HS-5 (cell line): Measurements from ENCODE around the gene VPS45.

Source experiments
- DNase-seq: peaks from one replicate; pipeline ENCODE4 v3.0.0-alpha.2; 2012; ENCODE audit warnings: low read depth

The VPS45 gene

GRCh38 chr1:150072959-150073358, 5.4 kb downstream of the VPS45 start:
- no peak for DNase-seq

GRCh38 chr1:150073516-150073915, 5.9 kb downstream of the VPS45 start:
- DNase-seq: no peak

DNA sequence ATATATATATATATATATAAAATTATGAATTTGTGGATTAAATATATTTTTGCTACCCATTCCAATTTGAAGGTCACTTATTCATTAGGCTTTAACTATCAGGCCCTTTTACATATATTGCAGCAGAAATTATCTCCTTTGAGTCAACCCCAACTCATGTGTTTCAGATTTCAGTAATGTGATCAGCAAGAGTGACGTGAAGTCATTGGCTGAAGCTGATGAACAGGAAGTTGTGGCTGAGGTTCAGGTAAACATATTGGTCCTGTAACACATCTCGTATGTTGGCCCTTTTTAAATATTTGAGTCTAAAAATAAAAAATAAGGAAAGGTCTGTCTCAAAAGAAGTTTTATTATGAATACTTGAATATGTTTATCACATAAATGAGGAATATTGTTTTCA, 8.5 kb downstream of the VPS45 start:
- DNase-seq: no peak

GRCh38 chr1:150076985-150077384, 9.4 kb downstream of the VPS45 start:
- no peak for DNase-seq

DNA sequence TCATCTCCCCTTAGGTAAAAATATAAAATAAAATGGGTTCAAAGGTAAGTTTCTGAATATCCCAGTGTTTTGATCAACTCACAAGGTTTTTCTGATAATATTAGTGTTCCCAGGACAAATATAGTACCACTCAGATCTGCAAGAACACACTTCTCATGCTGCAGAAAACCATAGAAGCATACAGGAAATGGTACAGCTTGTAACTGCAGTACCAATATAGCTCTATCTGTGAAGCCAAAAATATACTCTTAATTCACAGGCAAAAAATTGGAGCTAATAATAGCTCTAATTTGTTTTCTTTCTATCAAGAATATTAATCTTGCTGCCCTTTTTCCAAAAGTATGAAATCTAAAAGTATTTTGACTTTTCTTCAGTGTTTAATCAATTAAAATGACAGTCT, 13.2 kb downstream of the VPS45 start:
- no peak for DNase-seq

GRCh38 chr1:150082494-150082893, 14.9 kb downstream of the VPS45 start:
- DNase-seq: no peak

- DNase-seq: no peak
Observed at GRCh38 chr1:150083907-150084306, 16.3 kb downstream of the VPS45 start.

DNA sequence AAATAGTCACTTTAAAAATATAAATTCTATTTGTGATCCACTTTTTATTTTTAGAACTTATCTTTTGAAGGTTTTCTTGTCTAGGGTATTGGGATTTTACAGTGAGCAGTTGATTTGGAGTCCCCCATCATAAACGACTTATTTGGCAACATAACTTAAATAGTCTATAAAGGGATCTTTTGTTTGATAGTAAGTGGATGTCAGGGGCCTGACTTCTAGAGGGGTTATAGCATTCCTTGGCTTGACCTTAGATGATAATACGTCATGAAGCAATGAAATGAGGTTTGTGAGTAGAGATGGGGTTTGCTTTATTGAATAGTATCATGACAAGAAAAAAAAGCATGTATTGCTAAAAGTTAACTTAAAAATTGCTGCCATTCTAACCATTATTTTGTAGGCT, 17.8 kb downstream of the VPS45 start:
- DNase-seq: no peak

DNA sequence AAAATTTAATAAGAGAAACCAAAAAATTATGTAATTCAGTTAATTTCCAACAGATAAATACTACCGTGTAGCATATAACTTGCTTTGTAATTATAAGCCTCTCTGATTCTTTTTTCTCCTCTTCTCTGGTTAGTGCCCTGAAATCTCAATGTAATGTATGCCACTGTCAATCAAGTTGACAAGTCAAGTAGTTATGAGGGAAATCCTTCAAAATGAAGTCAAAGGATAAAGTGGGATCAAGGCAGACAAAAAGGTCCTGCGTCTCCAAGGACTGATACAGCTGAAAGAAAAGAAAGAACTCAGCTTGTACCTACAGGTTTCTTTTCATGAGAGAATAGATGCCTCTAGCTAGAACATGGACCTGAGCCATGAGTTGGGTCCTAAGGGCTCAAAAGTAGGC, 19.8 kb downstream of the VPS45 start:
- no peak for DNase-seq

GRCh38 chr1:150089846-150090520, 22.4 kb downstream of the VPS45 start:
- DNase-seq: no peak

DNA sequence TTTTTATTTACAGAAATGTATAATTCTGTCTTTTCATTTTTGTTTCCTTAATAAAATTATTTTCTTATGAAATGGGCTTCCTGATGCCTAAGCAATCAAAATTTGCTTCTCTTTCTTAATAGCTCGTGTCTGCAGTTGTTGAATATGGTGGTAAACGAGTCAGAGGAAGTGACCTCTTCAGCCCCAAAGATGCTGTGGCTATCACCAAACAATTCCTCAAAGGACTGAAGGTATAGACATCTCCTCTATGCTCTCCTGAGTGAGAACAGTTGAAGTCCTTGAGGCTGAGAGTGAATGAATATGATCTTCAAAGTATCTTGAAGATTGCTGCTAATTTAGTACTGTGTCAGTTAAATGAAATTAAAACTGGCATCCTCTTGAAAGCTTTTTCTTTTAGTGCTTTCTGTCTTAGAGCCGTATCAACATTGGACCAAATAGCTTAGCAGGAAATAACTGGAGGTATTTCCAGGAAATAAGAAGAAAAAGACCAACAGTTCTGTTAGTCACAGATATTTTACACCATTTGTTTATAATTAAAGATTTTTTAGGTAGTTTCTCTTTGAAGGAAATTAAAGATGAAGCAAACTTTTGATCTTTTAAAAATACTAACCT, 24.7 kb downstream of the VPS45 start:
- DNase-seq: no peak

DNA sequence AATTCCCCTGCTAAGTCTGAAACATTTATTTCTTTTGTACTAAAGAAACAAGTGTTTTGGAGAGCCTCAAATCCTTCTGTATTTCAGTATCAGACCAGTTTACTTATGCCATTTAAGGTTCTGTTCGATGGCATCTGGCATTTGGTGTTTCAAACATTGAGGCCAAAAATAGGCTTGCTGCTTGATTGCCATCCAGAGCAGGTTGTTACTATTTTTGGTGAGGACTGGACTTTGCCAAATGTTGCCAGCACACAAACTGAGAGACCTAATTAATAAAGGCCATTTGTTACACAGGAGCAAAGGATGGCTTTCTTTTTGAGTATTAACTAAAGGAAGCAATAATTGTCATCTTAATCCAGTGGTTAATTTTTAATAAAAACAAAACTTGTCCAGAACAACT, 26.2 kb downstream of the VPS45 start:
- DNase-seq: no peak

DNA sequence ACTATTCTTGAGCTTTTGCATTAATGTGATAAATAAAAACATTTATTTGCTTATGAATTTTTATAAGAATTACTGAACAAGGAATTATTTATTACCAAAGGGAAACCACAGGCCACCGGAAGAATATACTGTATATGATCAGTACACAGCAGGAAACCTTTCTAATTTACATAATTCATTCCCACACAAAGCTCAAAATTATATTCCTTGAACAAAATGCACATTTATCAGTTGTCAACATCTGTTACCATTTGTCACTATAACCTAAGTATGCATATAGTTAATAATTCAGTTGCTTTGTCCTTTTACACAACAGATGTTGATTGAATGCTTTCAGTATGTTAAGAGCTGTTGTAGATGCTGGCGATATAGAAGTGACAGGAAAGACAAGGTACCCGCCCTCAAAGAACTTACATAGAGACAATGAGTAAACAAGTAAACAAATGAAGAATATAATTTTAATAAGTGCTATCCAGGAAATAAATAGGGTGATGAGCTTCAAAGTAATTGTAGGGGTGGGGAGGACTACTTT, 27.2 kb downstream of the VPS45 start:
- DNase-seq: no peak

DNA sequence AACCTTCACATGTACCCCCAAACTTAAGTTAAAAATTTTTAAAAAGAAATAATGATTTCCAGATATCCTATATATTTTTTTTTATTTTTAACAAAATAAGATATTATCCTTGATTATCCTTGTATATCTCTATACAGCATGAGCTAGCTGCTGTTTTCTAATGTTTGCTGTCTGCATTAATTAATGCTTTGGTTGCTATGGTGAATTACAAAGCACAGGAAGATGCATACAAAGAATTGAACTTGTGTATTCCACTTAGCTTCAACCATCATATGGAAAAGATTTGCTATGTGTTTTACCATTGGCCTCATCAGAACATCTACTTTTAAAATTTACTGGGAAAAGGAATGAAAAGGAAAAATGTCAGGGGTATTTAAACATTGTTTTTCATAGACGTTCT, 35.4 kb downstream of the VPS45 start:
- DNase-seq: no peak

DNA sequence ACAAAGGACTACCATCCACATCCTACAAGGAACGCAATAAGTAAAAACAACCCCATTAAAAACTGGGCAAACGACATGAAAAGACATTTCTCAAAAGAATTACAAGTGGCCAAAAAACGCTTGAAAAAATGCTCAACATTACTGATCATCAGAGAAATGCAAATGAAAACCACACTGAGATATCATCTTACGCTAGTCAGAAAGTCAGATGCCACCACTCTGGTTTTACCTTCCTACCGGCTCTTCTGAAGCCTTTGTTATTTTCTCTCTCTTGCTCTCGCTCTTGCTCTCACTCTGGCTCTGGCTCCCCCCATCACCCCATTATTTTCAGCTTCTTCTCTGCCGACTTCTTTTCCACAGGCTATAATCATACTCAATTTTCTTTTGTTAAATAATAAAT, 38.8 kb downstream of the VPS45 start:
- no peak for DNase-seq

DNA sequence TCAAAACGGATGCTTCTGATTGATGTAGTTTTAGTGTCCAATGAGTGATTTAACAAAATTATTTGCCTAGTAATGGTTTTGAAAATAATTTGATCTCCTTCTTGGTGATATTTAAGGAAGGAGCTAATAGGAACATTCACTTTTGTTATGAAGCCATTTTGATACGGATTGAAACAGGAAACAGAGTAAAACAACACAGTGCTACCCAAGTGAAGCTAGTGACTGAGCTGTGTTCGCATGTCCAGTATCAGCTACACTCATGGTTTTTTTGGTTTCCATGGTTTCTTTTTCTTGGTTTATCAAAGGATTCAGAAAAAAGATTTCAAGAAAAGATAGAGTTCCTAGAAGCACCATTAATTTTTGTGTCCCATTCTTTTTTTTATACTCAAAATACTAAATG, 42.0 kb downstream of the VPS45 start:
- DNase-seq: no peak

DNA sequence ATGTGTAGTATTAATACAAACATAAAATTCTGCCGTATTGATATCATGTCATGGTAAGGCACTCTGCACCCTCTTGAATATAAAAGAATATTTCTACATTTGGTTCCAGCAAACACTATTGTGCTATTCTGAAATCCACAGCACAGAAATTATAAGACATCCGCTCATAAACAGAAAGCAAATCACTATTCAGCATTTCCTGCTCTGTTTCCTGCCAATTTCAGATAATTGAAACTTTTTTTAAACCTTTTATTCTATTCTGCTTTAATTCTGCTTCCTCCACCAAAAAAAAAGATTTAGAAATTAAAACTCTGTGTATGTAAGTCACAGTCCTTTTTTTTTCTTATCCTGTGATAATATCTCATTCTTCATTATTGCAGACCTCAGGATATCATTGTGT, 42.5 kb downstream of the VPS45 start:
- no peak for DNase-seq

GRCh38 chr1:150111670-150112069, 44.1 kb downstream of the VPS45 start:
- DNase-seq: no peak

DNA sequence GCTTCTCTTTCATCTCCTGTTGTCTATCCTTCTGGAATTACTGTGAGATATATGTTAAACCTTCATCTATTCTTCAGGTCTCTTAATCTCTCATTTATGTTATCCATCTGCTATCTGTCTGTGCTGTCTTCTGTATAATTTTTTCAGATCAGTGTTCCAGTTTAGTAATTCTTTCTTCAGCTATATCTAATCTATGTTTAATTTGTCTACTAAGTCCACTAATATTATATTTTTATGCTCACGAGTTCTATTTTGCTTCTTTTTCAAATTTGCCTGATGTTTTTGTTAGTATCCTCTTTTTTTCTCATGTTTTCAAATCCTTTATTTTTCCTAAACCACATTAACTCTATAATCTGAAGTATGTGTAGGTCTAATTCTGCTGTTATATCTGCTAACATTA, 47.5 kb downstream of the VPS45 start:
- DNase-seq: no peak

DNA sequence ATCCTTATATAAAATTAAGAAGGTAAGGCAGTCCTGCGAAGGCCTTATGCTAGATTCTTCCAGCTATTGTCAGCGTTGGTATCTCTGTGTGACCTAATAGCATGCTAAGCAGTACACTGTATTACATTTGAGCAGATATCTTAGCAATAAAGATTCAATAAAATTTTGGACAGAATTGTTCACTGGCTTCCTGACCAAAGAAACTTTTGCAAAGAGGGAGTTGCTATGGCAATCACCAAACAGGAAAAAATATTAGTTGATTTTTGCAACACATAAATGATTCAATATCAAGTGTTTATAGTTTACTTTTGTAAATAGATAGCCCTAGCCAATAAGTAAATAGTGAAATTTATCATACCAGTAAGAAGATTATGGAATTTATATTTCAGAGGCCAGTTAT, 51.1 kb downstream of the VPS45 start:
- DNase-seq: no peak

DNA sequence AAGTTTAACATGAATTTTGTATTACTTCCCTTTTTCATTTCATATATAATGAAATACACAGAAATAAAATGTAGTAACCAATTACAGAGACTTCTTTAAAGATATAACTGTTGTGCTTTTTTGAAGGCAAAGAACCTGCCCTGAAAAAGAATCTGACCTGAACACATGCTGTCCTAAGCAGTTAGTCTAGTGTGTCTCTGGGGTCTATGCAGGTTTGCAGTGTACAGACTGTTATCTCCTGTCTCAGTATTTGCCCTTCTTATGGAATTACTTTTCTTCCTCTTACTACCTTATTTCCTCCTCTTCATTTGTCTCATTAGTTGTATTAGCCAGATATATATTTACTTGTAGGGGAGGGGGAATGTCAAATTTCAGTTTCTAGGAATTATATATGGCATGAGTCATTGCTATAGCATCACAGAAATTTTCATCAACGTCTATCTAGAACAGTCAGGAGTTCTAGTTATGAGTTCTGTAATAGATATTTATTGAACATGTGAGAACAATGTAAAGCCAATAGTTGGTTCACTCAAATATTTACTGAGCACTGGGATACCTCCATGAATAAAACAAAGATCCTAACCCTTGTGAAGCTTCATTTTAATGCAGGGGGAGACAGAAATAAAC, 53.8 kb downstream of the VPS45 start:
- peak; percentile 20 for DNase-seq

DNA sequence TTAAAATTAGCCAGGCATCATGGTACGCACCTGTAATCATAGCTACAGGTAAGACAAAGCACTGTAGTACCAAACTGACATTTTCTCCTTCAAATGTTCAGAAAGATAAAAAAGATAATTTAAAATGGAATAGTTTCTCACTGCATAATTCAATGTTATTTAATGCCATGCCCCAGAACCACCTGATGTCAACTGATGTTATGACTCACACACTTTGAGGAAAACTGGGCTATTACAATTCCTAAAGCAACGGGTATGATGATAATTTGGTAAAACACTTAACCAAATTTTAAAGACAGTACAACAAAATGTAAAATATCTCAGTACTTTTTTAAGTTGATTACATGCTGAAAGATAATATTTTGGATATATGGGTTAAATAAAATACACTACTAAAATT, 59.2 kb downstream of the VPS45 start:
- DNase-seq: no peak

DNA sequence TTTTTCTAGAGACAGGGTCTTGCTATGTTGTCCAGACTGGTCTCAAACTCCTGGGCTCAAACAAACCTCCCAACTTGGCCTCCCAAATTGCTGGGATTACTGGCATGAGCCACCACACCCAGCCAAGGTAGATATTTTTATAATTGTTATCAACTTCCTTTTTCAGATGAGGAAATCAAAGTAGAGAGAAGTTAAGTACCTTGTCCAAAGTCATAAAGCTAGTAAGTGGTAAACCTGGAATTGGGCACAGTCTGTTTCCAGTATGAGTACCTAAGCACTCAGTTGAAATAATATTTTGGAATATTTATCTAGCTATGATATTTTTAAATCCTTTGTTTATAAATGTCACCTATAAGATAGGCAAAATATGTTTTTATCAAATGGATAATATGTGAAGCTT, 59.9 kb downstream of the VPS45 start:
- DNase-seq: no peak

DNA sequence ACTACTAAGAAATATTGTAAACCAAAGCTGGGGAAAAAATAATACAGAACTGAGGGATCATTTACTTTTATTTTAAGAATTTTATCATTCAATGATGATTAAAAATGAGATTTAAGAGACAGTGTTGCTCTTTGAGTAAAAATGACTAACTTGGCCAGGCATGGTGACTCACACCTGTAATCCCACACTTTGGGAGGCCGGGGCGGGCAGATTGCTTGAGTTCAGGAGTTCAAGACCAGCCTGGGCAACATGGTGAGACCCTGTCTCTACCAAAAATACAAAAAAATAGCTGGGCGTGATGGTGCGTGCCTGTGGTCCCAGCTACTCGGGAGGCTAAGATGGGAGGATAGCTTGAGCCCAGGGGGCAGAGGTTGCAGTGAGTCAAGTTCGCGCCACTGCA, 60.3 kb downstream of the VPS45 start:
- DNase-seq: no peak
